WTC11 (cell line): ENCODE results near the gene MAP1LC3A. TPM values are rescaled to one million over a fixed set of nuclear protein-coding genes. Genes with fewer than 3 reads are reported as not detected.

Experiments
- ATAC-seq: fragments of 200-7000 bp; cut with Tn5 transposase; 2 replicates; pipeline ENCODE4 v1.10.0; 2021; ENCODE audit warnings: mild to moderate bottlenecking, moderate library complexity
- CTCF ChIA-PET: fragments of 300-600 bp; sonication (Branson Sonifier 250); formaldehyde crosslinking; loops from one replicate; lab custom pipeline; 2021; ENCODE audit warnings: antibody characterized with exemption; lab: Charles Lee
- POLR2A ChIA-PET: fragments of 350-600 bp; sonication (Branson Sonifier 250); formaldehyde crosslinking; loops from one replicate; lab custom pipeline; 2021; ENCODE audit warnings: antibody characterized with exemption; lab: Charles Lee
- DNase-seq: peaks from one replicate; pipeline ENCODE4 v3.0.0; 2021; ENCODE audit warnings: low spot score
- H3K27ac Mint-ChIP-seq: 2 replicates; pipeline ENCODE4 v1.8.0; 2021; ENCODE audit warnings: mixed read lengths
- H3K27me3 Mint-ChIP-seq: 2 replicates; pipeline ENCODE4 v1.8.0; 2021; ENCODE audit warnings: low read depth, mild to moderate bottlenecking, moderate library complexity, mixed read lengths
- H3K36me3 Mint-ChIP-seq: 2 replicates; pipeline ENCODE4 v1.8.0; 2021; ENCODE audit warnings: mixed read lengths
- H3K4me1 Mint-ChIP-seq: 2 replicates; pipeline ENCODE4 v1.8.0; 2022; ENCODE audit warnings: mixed read lengths
- H3K4me3 Mint-ChIP-seq: 2 replicates; pipeline ENCODE4 v1.8.0; 2021; ENCODE audit warnings: mild to moderate bottlenecking, moderate library complexity, mixed read lengths
- H3K9me3 Mint-ChIP-seq: 2 replicates; pipeline ENCODE4 v1.8.0; 2021; ENCODE audit warnings: mixed read lengths
- CBFB ChIP-seq: sonication (generic); formaldehyde crosslinking; IDR thresholded peaks from 2 replicates; pipeline ENCODE4 v1.8.1; 2022; ENCODE audit warnings: mild to moderate bottlenecking, low read depth, missing genetic modification reagents
- CREB1 ChIP-seq: sonication (generic); formaldehyde crosslinking; IDR thresholded peaks from 2 replicates; pipeline ENCODE4 v1.8.0; 2023; ENCODE audit warnings: mild to moderate bottlenecking, missing genetic modification reagents
- FOXK1 ChIP-seq: sonication (generic); formaldehyde crosslinking; IDR thresholded peaks from 2 replicates; pipeline ENCODE4 v1.8.0; 2022; ENCODE audit warnings: mild to moderate bottlenecking, moderate library complexity, missing genetic modification reagents
- FOXP4 ChIP-seq: sonication (generic); formaldehyde crosslinking; IDR thresholded peaks from 2 replicates; pipeline ENCODE4 v1.8.0; 2022; ENCODE audit warnings: mild to moderate bottlenecking, missing genetic modification reagents
- HMGXB4 ChIP-seq: sonication (generic); formaldehyde crosslinking; IDR thresholded peaks from 2 replicates; pipeline ENCODE4 v1.8.1; 2023; ENCODE audit warnings: mild to moderate bottlenecking, moderate library complexity, missing genetic modification reagents
- JAZF1 ChIP-seq: fragments of 250-450 bp; sonication (Bioruptor Pico); IDR thresholded peaks from 2 replicates; pipeline ENCODE4 v1.9.0; 2021; ENCODE audit warnings: moderate library complexity, mild to moderate bottlenecking, inconsistent platforms
- NR3C1 ChIP-seq: sonication (generic); formaldehyde crosslinking; conservative IDR thresholded peaks from 2 replicates; pipeline ENCODE4 v1.8.1; 2023; ENCODE audit warnings: low read depth, mild to moderate bottlenecking, missing genetic modification reagents
- OVOL2 ChIP-seq: fragments of 250-450 bp; sonication (Bioruptor Pico); IDR thresholded peaks from 2 replicates; pipeline ENCODE4 v1.9.0; 2021; ENCODE audit warnings: mild to moderate bottlenecking, borderline replicate concordance
- SOX15 ChIP-seq: fragments of 250-450 bp; sonication (Bioruptor Pico); IDR thresholded peaks from 2 replicates; pipeline ENCODE4 v1.9.0; 2021; ENCODE audit warnings: mild to moderate bottlenecking
- STAT6 ChIP-seq: sonication (generic); formaldehyde crosslinking; conservative IDR thresholded peaks from 2 replicates; pipeline ENCODE4 v1.8.1; 2023; ENCODE audit warnings: mild to moderate bottlenecking, low read depth, missing genetic modification reagents, moderate library complexity
- ZNF121 ChIP-seq: sonication (generic); formaldehyde crosslinking; IDR thresholded peaks from 2 replicates; pipeline ENCODE4 v1.8.0; 2023; ENCODE audit warnings: missing genetic modification reagents
- ZNF532 ChIP-seq: fragments of 250-450 bp; sonication (Bioruptor Pico); IDR thresholded peaks from 2 replicates; pipeline ENCODE4 v1.9.0; 2021; ENCODE audit warnings: mild to moderate bottlenecking, borderline replicate concordance
- total RNA-seq: library from RNA; stranded (reverse); gene quantifications from 3 replicates; pipeline ENCODE4 v1.2.3, GENCODE V29; 2021

The MAP1LC3A gene
- total RNA-seq, 1 experiment from 2014 or later: 7.5 TPM

GRCh38 chr20:34561661-34562060, 3.1 kb downstream of the MAP1LC3A start:
- Mint-ChIP-seq H3K27ac (no peak overlapping the region), H3K4me1 (peaks cover 4% of the 10 kb centered on the region), H3K36me3 (no peaks in the 10 kb centered on the region; the same call in 1 of the 2 replicates), H3K27me3 (peaks cover 7% of the 10 kb centered on the region; the same call in 1 of the 2 replicates), H3K9me3 (no peaks in the 10 kb centered on the region), H3K4me3 (no peak overlapping the region)
- no peak for TF ChIP-seq ZNF532 (CRISPR knock-in tag)
- no peak for TF ChIP-seq NR3C1
- no peak for TF ChIP-seq JAZF1 (CRISPR knock-in tag)
- TF ChIP-seq HMGXB4 (CRISPR knock-in tag): no peak
- no peak for TF ChIP-seq CBFB
- TF ChIP-seq FOXP4: no peak
- no peak for TF ChIP-seq ZNF121 (CRISPR knock-in tag)
- no peak for TF ChIP-seq CREB1 (CRISPR knock-in tag)
- DNase-seq (no peak), ATAC-seq (no peak)
- POLR2A ChIA-PET: interaction anchor here (1.5 kb wide), 1 partner anchor 150 kb away, joined by 3 read pairs; no protein-coding TSS in a partner anchor
- CTCF ChIA-PET: interaction anchor here (1.4 to 2.6 kb wide), 7 partner anchors 9 to 249 kb away, joined by 4 to 50 read pairs (median 8); partner anchors contain the start of genes ITCH and TP53INP2

- CTCF ChIA-PET: interaction anchor here (1.0 to 2.6 kb wide), 16 partner anchors 8 to 371 kb away, joined by 3 to 50 read pairs (median 5); partner anchors contain the start of genes ITCH, PIGU and TP53INP2
- Mint-ChIP-seq H3K4me3 (no peak overlapping the region), H3K27me3 (peaks cover 4% of the 10 kb centered on the region; the same call in 1 of the 2 replicates), H3K27ac (peak overlapping the region; percentile 93), H3K9me3 (no peaks in the 10 kb centered on the region), H3K4me1 (peaks cover 7% of the 10 kb centered on the region), H3K36me3 (no peaks in the 10 kb centered on the region; the same call in 1 of the 2 replicates)
- DNase-seq (peak; percentile 53), ATAC-seq (peak; percentile 30)
- POLR2A ChIA-PET: interaction anchor here (1.5 kb wide), 1 partner anchor 149 kb away, joined by 3 read pairs; no protein-coding TSS in a partner anchor
- TF ChIP-seq FOXK1 (CRISPR knock-in tag): no peak
- no peak for TF ChIP-seq SOX15 (CRISPR knock-in tag)
- no peak for TF ChIP-seq STAT6
- TF ChIP-seq OVOL2: no peak
These were observed 4.1 kb downstream of the MAP1LC3A start for GRCh38 chr20:34562641-34563040.
